Psoas muscle (tissue), 8 donors: ENCODE data around the gene PLEKHG4. TPM values are rescaled to one million over a fixed set of nuclear protein-coding genes. Genes with fewer than 3 reads are reported as not detected.
A peak's percentile ranks its signal among the peaks of the same experiment; 100 is the strongest.

Source experiments
- ATAC-seq, 4 donors: fragments of 200-7000 bp; cut with Tn5 transposase; one replicate each; pipeline ENCODE4 v1.9.1; 2020; ENCODE audit warnings: moderate library complexity in 3 of 4, mild to moderate bottlenecking in 2 of 4
- DNase-seq, 2 donors: peaks; one replicate each; pipeline ENCODE4 v3.0.0-alpha.2; 2020
- H3K27ac ChIP-seq: fragments of 200-600 bp; one replicate; pipeline ENCODE4 v1.8.0; 2022
- H3K27me3 ChIP-seq, 3 donors: fragments of 200-600 bp in 1 of 3; one replicate each; pipeline versions ENCODE4 v1.6.1 to v1.8.0; 2013 to 2022; ENCODE audit warnings: low read length in 2 of 3, mild to moderate bottlenecking in 2 of 3, moderate library complexity in 1 of 3; ENCODE audit not compliant: insufficient read depth in 3 of 3
- H3K36me3 ChIP-seq, 2 donors: fragments of 200-600 bp in 1 of 2; one replicate each; pipeline versions ENCODE4 v1.6.1 to v1.8.0; 2013 to 2022; ENCODE audit warnings: low read depth in 1 of 2, mild to moderate bottlenecking in 1 of 2, moderate library complexity in 1 of 2; ENCODE audit not compliant: insufficient read depth in 1 of 2
- H3K4me1 ChIP-seq: fragments of 200-600 bp; one replicate; pipeline ENCODE4 v1.8.0; 2022
- H3K4me3 ChIP-seq: fragments of 200-600 bp; one replicate; pipeline ENCODE4 v1.8.0; 2022; ENCODE audit warnings: mild to moderate bottlenecking
- H3K9me3 ChIP-seq: fragments of 200-600 bp; one replicate; pipeline ENCODE4 v1.8.0; 2022
- WGBS, 3 donors: extraction: QIAGEN DNeasy Blood & Tissue Kit; methylation state at CpG; one replicate each; pipeline versions ENCODE4 v1.1.6 to v1.1.7; 2013; 5-methylcytosine and 5-hydroxymethylcytosine counted together
- intact Hi-C, 2 donors: fragments of 100-400 bp; cut with DNase I; formaldehyde crosslinking; loops; one replicate each; pipeline versions ENCODE4 v1.11.0 to v1.14.2; 2022
- polyA plus RNA-seq, 3 donors: library from polyadenylated mRNA; stranded (reverse); fragments of 200-250 nt; gene quantifications; one replicate each; pipeline ENCODE4 v1.2.3, GENCODE V29; 2013
- total RNA-seq, 4 donors: library from RNA; stranded (reverse); fragmentation: NEBNext Ultra II Directional in 2 of 4; extraction: Animal tissue kit (Norgen Biotek cat#: 25700) in 2 of 4; gene quantifications; one replicate each; pipeline versions ENCODE4 v1.2.1 to v1.2.4, GENCODE V29; 2021 to 2023
- TF ChIP-seq, protein P1 (sequence below): fragments of 200-600 bp; IDR thresholded peaks from one replicate; pipeline ENCODE4 v1.8.0; 2022; ENCODE audit warnings: antibody characterized with exemption
- donor health status: healthy with polysubstance abuse.
- donor health status: DM: no; HTN: no; CAD: no; lungs with moderate emphysema.
- donor health status: Bipolar disorder and iron deficiency.
- donor health status: healthy.
- donor health status: DM: yes; HTN: yes; CAD: no.
- donor health status: DM: no; HTN: no; CAD: no.
- donor health status: DM: no; HTN: no; CAD: no.
- donor health status: DM: yes; HTN: yes; CAD: no.

PLEKHG4 gene
- total and polyA plus RNA-seq, 7 donors, result 0.28 to 1.9 (median 0.98) TPM

DNA sequence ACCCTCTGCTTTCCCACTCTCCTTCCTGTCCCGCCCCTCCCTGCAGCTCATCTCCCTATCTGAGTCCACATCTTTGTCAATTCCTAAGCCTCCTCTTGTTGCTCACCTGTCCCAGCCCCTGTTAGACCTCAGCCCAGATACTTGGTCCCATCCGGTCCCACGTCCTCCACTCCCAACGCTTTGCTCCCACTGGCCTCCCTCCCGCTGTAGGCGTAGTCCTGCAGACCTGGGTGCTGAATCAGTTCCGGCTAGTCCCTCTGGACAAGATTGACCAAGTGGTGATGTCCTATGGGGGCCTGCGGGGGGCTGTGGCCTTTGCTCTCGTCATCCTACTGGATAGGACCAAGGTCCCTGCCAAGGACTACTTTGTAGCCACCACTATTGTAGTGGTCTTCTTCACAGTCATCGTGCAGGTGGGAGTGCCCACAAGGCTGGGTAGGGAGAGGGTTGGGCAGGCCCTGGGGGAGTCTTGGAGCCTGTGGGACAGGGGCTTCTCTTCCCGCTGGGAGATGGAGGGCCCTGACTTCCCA lies 22.6 kb upstream of the PLEKHG4 start:
- no peaks in the 10 kb centered on the region for H3K9me3 ChIP-seq

DNA sequence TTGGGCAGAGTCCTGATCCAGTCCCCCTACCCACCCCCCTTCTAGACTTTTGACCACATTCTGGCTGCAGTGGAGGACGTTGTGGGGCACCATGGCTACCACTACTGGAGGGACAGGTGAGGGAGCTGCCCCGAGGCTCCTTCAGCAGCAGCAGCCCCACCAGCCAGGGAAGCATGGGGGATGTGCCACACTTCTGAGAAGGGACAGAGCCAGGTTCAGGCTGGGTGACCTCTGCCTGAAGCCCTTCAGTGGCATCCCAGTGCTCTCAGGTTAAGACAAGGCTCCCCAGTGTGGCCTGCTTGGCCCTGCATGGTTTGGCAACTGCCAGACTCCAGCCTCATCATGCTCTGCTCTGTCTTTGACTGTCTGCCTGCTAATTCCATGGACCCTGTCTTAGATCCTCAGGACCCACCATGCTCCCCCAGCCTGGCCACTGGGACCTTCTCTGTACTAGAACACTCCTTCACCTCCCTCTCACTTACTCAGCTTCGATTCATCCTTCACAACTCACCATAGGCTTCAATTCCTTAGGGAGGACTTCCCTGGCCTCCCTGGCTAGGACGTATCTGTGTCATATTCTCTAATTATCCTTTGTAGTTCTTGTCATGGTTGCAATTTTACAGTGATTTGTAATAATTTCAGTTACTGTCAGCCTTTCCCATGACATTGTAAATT lies 21.7 kb upstream of the PLEKHG4 start:
- Histone ChIP-seq H3K4me3 (no peak overlapping the region), H3K27ac (no peak overlapping the region), H3K36me3 (peaks cover 0 to 6% of the 10 kb centered on the region in 2 donors), H3K27me3 (no peaks in the 10 kb centered on the region), H3K9me3 (no peaks in the 10 kb centered on the region), H3K4me1 (peaks cover 10% of the 10 kb centered on the region)
- intact Hi-C loops, result loop anchor here (5.0 to 10.0 kb wide), 2 partner anchors 157 to 395 kb away; partner anchors contain the start of gene ZDHHC1 (in 1 of the 2)
- 70 to 82% (median 74%) methylated on average over 4 of the region's 4 CpGs for WGBS, 3 donors
- ATAC-seq (no peak), DNase-seq (peak; percentile 2 to 33)
- TF ChIP-seq, protein P1, sequence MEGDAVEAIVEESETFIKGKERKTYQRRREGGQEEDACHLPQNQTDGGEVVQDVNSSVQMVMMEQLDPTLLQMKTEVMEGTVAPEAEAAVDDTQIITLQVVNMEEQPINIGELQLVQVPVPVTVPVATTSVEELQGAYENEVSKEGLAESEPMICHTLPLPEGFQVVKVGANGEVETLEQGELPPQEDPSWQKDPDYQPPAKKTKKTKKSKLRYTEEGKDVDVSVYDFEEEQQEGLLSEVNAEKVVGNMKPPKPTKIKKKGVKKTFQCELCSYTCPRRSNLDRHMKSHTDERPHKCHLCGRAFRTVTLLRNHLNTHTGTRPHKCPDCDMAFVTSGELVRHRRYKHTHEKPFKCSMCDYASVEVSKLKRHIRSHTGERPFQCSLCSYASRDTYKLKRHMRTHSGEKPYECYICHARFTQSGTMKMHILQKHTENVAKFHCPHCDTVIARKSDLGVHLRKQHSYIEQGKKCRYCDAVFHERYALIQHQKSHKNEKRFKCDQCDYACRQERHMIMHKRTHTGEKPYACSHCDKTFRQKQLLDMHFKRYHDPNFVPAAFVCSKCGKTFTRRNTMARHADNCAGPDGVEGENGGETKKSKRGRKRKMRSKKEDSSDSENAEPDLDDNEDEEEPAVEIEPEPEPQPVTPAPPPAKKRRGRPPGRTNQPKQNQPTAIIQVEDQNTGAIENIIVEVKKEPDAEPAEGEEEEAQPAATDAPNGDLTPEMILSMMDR, result no peak

More for the DNA sequence above, 22.6 kb upstream of the PLEKHG4 start:
- intact Hi-C loops, result loop anchor here (5.0 to 10.0 kb wide), 2 partner anchors 158 to 396 kb away; partner anchors contain the start of gene ZDHHC1 (in 1 of the 2)
- Histone ChIP-seq H3K4me1 (peaks cover 10% of the 10 kb centered on the region), H3K4me3 (no peak overlapping the region), H3K27me3 (no peaks in the 10 kb centered on the region), H3K36me3 (peaks cover 0 to 6% of the 10 kb centered on the region in 2 donors), H3K27ac (no peak overlapping the region)
- 93 to 96% (median 94%) methylated on average over 11 of the region's 11 CpGs for WGBS, 3 donors
- DNase-seq, result peak in 1 of 2 donors; percentile 36
- no peak for ATAC-seq
- TF ChIP-seq, protein P1, result no peak

DNA sequence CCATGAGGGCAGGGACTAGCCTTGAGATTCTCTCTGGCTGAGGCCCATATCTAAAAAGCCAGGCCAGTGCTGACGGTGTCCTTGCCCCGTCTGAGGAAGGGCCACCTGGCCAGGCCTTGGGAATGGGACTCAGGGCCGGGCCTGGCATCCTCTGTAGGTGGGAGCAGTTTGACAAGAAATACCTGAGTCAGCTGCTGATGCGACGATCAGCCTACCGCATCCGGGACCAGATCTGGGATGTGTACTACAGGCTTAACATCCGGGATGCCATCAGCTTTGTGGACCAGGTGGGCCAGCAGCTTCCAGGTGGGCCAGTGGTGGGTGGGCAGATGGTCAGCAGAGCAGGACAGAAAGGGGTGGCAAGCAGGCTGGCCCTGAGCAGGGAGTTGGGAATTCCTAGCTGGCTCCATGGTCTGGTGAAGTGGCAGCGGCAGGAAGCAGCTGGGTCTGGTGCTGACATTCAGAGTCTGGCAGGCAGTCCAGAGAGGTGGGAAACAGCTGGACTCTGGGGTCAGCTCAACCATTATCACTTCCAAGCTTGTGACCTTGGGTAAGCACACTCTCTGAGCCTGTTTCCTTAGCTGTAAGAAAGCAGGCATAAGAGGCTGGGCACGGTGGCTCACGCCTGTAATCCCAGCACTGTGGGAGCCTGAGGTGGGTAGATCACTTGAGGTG lies 21.0 kb upstream of the PLEKHG4 start:
- DNase-seq (peak; percentile 7 to 39), ATAC-seq (no peak)
- TF ChIP-seq, protein P1, result no peak
- Histone ChIP-seq H3K4me1 (peaks cover 10% of the 10 kb centered on the region), H3K9me3 (no peaks in the 10 kb centered on the region), H3K36me3 (peaks cover 0 to 6% of the 10 kb centered on the region in 2 donors), H3K27ac (no peak overlapping the region), H3K4me3 (no peak overlapping the region), H3K27me3 (no peaks in the 10 kb centered on the region)
- intact Hi-C loops, result loop anchor here (5.0 to 10.0 kb wide), 2 partner anchors 157 to 394 kb away; partner anchors contain the start of gene ZDHHC1 (in 1 of the 2)
- 66 to 76% (median 73%) methylated on average over 11 of the region's 11 CpGs for WGBS, 3 donors

DNA sequence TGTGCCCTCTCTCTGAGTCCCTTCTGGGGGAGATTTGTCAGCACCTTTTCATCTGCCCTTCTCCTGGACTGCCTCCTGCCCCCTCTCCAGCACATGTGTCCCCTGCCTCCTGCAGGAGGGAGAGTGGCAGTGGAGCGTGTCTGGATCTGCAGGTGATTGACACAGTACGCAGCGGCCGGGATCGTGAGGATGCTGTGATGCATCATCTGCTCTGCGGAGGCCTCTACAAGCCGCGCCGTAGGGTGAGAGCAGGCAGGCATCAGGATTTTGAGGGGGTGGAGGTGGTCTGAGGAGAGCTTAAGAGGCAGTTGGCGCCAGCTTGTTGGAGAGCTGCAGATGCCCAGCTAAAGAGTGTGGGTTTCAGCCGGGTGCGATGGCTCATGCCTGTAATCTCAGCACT lies 19.6 kb upstream of the PLEKHG4 start:
- intact Hi-C loops, result loop anchor here (2.0 to 10.0 kb wide), 3 partner anchors 25 to 393 kb away; partner anchors contain the start of gene ZDHHC1 (in 2 of the 2)
- Histone ChIP-seq H3K27ac (no peak overlapping the region), H3K9me3 (no peaks in the 10 kb centered on the region), H3K27me3 (no peaks in the 10 kb centered on the region), H3K4me1 (peaks cover 10% of the 10 kb centered on the region), H3K4me3 (no peak overlapping the region), H3K36me3 (peaks cover 0 to 6% of the 10 kb centered on the region in 2 donors)
- WGBS, 3 donors, result 83 to 93% (median 87%) methylated on average over 12 of the region's 12 CpGs
- DNase-seq, result peak; percentile 9 to 46
- ATAC-seq, result no peak
- TF ChIP-seq, protein P1, result no peak
